Rectal smooth muscle tissue (tissue), 1 donor: ENCODE data around the gene ALOX12B.
"Not testable (repeated sequence)": the region's sequence is repeated elsewhere in the genome, so short reads cannot be mapped to it uniquely, and the experiment has no call there.

ENCODE experiments used
- H3K27ac ChIP-seq: one replicate; pipeline ENCODE4 v1.7.0; 2013; ENCODE audit warnings: low read depth, low read length, inconsistent platforms
- H3K27me3 ChIP-seq: one replicate; pipeline ENCODE4 v1.7.0; 2013; ENCODE audit warnings: low read length; ENCODE audit not compliant: control insufficient read depth, insufficient read depth
- H3K36me3 ChIP-seq: one replicate; pipeline ENCODE4 v1.7.0; 2013; ENCODE audit warnings: low read length; ENCODE audit not compliant: control insufficient read depth, insufficient read depth
- H3K4me1 ChIP-seq: one replicate; pipeline ENCODE4 v1.7.0; 2013; ENCODE audit warnings: low read length; ENCODE audit not compliant: control insufficient read depth, insufficient read depth
- H3K4me3 ChIP-seq: one replicate; pipeline ENCODE4 v1.7.0; 2013; ENCODE audit warnings: low read length
- H3K9ac ChIP-seq: one replicate; pipeline ENCODE4 v1.7.0; 2013; ENCODE audit warnings: low read length

Gene ALOX12B

DNA sequence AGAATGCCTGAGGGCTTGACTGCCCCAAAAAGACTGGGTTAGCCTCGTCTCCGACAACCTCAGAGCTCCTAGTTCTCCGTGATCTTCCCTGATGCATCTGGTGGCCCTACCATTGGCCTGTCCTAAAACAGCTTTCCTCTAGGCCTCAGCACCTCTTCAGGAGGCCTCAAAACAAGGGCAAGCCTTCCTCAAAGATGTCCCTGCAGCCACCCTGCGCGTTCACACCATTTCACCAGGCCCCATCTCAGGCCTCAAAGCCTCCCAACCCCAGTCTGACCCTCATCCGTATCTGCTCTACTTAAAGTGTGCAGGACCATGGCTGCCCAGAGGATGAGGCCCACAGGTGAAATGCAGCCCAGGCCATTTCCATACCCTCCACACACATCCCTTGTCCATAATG lies 23.4 kb upstream of the ALOX12B start:
- H3K27me3 ChIP-seq, result peaks cover 31% of the 10 kb centered on the region
- H3K36me3 ChIP-seq, result no peaks in the 10 kb centered on the region
- no peak overlapping the region for H3K9ac ChIP-seq
- no peak overlapping the region for H3K27ac ChIP-seq
- no peak overlapping the region for H3K4me3 ChIP-seq
- no peaks in the 10 kb centered on the region for H3K4me1 ChIP-seq

DNA sequence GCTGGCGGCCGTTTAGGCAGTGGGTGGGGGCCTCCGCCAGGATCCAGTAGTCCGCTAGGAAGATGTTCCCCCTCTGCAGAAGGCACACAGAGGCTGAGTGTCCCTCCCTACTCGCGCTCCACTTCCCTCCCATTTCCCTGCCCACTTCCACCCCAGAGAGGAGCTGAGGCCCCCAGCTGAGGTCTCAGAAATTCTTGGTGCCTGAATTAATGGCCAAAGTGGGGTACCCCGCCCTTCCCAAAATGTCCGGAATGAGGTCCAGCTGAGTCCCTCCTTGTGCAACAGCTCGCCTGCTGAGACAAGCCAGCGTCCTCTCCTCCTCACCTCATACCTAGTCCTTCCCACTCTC lies 22.9 kb upstream of the ALOX12B start:
- H3K36me3 ChIP-seq, result no peaks in the 10 kb centered on the region
- no peaks in the 10 kb centered on the region for H3K4me1 ChIP-seq
- H3K27me3 ChIP-seq, result peaks cover 31% of the 10 kb centered on the region
- H3K27ac ChIP-seq, result no peak overlapping the region
- peak overlapping the region; percentile 53 for H3K4me3 ChIP-seq
- no peak overlapping the region for H3K9ac ChIP-seq

DNA sequence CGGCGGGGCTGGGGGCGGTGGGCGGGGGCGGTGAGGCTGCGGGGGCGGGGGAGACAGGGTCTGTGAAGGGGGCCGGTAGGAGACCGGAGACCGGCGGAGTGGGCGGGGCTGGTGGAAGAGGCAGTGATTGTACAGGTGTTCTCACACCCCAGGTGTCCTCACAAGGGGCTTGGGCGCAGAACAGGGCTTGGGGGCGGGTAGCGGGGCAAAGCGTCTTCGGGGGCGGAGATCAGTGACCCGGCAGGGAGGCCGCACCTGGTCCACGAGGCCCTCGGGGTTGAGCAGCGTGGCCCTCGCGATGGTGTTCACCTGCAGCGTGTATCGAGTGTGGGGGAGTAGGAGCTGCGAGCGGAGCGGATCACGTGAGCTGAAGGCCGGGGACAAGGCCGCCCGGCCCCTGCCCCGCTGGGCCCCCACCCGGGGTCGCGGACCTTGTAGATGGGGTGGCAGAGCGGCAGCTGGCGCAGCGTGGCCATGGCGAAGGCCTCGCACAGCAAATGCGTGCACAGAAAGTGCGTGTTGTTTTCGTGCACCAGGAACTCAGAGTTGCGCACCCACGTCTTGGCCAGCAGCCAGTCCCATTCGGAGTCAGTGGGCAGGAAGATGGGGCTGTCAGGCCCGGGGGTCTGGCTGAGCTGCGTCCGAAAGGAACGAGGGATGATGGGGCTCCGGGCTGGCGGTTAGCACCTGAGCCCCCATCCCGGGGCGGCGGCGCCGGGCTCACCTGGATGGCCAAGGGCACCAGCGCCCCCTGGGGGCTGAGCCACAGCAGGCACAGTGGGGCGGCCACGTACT lies 22.3 kb upstream of the ALOX12B start:
- no peaks in the 10 kb centered on the region for H3K36me3 ChIP-seq
- H3K27me3 ChIP-seq, result peaks cover 31% of the 10 kb centered on the region
- peak overlapping the region; percentile 53 for H3K4me3 ChIP-seq
- no peak overlapping the region for H3K27ac ChIP-seq
- H3K4me1 ChIP-seq, result no peaks in the 10 kb centered on the region
- H3K9ac ChIP-seq, result no peak overlapping the region

DNA sequence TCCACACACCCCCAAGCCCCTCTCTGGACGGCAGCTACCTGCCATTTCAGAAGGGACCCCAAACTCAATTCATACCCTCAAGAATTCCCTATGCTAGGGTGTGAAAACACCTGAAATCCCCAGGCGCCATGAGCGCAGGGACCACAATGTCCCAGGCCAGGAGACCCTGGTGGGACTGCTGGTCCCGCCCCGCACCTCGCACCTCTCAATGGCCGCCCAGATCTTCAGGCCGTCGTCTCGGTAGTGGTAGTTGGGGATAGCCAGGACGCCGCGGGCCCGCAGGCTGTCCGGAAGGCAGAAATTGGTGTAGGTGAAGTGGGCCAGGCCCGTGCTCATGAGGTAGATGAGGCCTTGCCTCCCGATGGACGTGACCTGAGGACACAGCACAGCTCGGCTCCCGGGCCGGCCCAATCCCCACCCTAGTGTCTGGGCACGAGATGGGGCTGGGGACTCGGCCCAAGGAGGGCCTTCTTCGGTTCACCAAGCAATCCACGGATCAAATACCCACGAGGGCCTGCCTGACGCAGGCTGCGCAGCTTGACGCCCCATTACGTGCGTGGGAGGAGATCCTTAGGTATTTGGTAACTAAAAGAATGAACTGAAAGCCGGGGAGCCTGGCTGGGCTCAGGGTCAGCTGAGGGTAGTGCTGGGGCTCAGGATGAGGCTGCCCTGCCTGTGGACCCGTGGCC lies 21.6 kb upstream of the ALOX12B start:
- Histone ChIP-seq H3K4me1 (no peaks in the 10 kb centered on the region), H3K27me3 (peaks cover 24% of the 10 kb centered on the region), H3K9ac (no peak overlapping the region), H3K27ac (no peak overlapping the region), H3K36me3 (no peaks in the 10 kb centered on the region), H3K4me3 (no peak overlapping the region)

DNA sequence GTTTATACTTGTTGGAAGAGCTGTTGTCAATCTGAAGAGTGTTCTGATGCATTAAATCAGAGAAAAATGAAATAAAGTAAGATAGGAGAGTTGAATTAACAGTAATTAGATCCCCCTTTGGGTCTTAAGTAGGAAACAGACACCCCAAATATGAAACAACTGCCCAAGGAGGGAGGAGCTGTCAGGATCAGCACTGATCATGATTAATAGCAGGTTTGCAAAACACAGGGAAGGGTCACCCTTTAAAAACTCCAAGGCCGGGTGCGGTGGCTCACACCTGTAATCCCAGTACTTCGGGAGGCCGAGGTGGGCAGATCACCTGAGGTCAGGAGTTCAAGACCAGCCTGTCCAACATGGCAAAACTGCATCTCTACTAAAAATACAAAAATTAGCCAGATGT lies 19.5 kb upstream of the ALOX12B start:
- not testable (repeated sequence) for H3K27ac ChIP-seq, H3K4me1 ChIP-seq, H3K4me3 ChIP-seq, H3K36me3 ChIP-seq, H3K9ac ChIP-seq
- peaks cover 21% of the 10 kb centered on the region for H3K27me3 ChIP-seq

DNA sequence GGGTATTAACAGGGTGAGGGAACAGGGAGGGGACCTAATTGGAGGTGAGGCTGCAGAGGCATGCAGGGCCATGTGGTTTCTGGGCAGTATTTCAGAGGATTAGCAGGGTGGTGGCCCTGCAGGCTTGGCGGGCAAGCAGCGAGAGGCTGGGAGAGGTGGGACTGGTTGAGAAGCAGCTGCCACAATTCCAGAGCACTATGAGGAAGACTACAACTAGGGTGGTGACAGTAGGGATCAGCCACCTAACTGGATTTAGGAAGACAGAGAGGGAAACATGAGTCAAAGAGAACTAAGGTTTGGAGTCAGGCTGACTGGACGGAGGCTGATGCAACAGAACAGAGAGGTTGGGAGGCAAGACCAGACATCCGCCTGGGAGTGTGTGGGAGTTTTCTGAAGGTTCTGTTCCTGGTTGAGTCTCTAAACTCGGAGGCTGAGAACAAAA lies 18.5 kb upstream of the ALOX12B start:
- Histone ChIP-seq H3K27ac (no peak overlapping the region), H3K9ac (no peak overlapping the region), H3K4me3 (no peak overlapping the region), H3K36me3 (no peaks in the 10 kb centered on the region), H3K27me3 (peaks cover 16% of the 10 kb centered on the region), H3K4me1 (no peaks in the 10 kb centered on the region)

DNA sequence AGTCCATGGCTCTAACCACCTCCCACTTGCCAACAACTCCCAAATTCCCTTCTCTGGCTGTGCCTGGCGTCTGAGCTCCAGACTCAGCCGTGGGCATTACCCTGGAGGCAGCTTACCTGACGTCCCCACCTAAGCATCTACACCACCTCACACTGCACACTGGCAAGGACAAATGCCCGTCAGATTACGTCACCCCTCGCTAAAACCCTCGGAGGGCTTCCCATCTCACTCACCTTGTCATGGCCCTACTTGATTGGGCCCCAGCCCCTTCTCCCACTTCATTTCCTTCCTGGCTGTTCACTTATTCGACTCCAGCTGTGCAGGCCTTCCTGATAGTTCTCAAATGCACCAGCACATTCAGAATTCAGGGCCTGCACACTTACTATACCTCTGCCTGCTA lies 17.4 kb upstream of the ALOX12B start:
- no peak overlapping the region for H3K4me3 ChIP-seq
- no peaks in the 10 kb centered on the region for H3K4me1 ChIP-seq
- no peaks in the 10 kb centered on the region for H3K36me3 ChIP-seq
- peaks cover 8% of the 10 kb centered on the region for H3K27me3 ChIP-seq
- no peak overlapping the region for H3K9ac ChIP-seq
- H3K27ac ChIP-seq, result no peak overlapping the region

DNA sequence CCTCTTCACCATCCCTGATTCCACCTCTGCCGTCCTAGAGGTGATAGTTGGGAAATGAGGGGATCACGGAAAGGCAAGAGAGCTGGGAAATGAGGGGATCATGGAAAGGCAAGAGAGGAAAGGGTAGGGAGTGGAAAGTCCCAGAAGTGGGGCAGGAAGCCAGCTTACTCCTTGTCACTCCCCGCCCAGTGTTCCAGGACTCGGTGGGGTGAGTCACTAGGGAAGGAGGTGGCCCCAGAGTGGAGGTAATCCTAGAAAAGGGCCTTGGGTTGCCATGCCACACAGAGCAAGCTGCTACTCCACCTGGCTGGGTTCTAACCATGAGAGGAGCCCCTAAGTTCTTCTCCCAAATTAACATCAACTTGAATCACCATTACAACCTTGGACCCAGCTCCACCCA lies 16.0 kb upstream of the ALOX12B start:
- Histone ChIP-seq H3K36me3 (no peaks in the 10 kb centered on the region), H3K4me1 (no peaks in the 10 kb centered on the region), H3K4me3 (no peak overlapping the region), H3K9ac (no peak overlapping the region), H3K27ac (no peak overlapping the region), H3K27me3 (no peaks in the 10 kb centered on the region)

DNA sequence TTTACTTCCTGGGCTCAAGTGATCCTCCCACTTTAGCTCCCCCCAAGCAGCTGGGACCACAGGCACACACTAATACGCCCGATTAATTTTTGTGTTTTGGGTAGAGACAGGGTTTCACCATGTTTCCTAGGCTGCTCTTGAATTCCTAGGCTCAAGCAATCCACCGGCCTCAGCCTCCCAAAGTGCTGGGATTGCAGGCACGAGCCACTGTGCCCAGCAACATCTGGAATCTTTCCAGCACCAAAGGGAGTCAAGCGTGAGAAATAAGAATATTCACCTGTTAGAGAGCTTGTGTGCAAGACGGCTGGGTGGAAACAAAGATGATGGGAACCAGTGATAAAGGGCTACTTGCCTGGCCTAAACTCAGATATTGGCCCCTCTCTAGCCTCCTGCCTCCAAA lies 14.2 kb upstream of the ALOX12B start:
- Histone ChIP-seq H3K4me3 (no peak overlapping the region), H3K27me3 (no peaks in the 10 kb centered on the region), H3K27ac (no peak overlapping the region), H3K4me1 (no peaks in the 10 kb centered on the region), H3K36me3 (no peaks in the 10 kb centered on the region), H3K9ac (no peak overlapping the region)

DNA sequence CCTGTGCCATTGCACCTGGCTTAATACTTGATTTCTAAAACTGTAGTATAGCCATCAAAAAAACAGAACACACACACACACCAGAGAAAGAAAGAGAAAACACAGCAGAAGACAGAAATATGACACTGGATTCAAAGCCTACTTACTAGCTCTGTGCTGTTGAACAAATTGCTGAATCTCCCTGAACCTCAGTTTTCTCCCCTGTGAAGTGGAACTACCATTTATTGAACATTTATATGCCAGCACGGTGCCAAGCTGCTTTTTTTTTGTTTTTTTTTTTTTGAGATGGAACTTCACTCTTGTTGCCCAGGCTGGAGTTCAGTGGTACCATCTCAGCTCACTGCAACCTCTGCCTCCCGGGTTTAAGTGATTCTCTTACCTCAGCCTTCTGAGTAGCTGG lies 13.2 kb upstream of the ALOX12B start:
- H3K27ac ChIP-seq, result no peak overlapping the region
- no peak overlapping the region for H3K4me3 ChIP-seq
- no peaks in the 10 kb centered on the region for H3K27me3 ChIP-seq
- no peak overlapping the region for H3K9ac ChIP-seq
- H3K36me3 ChIP-seq, result no peaks in the 10 kb centered on the region
- H3K4me1 ChIP-seq, result no peaks in the 10 kb centered on the region

DNA sequence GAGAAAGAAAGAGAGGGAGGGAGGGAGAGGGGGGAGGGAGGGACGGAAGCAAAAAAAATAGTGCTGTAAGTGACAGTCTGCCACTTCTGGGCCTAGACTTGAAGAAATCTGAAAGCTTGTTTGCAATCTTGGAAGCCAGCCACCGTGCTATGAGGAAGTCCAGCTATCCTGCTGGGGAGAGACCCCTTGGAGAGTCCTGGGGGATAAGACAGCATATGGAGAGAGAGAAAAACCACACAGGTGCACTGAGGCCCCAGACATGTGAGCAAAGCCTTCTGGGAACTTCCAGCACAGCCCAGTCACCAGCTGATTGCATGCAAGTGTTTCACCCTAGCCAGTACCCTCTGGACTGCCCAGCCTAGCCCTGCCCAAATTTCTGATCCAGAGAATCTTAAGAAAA lies 12.6 kb upstream of the ALOX12B start:
- H3K4me1 ChIP-seq, result no peaks in the 10 kb centered on the region
- no peaks in the 10 kb centered on the region for H3K27me3 ChIP-seq
- no peak overlapping the region for H3K27ac ChIP-seq
- no peaks in the 10 kb centered on the region for H3K36me3 ChIP-seq
- H3K4me3 ChIP-seq, result no peak overlapping the region
- H3K9ac ChIP-seq, result no peak overlapping the region

DNA sequence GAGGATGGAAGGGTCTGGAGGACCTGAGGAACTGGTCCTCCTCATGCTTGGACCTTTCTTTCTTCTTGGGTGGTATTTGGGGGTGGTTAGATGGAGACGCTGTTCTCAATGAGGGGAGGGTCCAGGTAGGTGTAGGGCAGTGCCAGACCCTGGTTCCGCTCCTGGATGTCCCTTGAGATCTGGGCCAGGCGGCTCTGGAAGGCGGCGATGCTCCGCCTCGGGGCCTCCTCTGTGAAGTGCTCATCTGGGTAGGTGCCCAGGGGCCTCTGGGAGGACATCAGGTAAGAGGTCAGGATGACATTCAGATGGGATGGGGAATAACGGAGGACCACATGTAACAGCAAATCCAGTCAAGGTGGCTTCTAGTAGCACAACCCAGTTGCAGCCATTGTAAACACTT lies 9.0 kb upstream of the ALOX12B start:
- Histone ChIP-seq H3K4me3 (no peak overlapping the region), H3K4me1 (no peaks in the 10 kb centered on the region), H3K27ac (no peak overlapping the region), H3K9ac (no peak overlapping the region), H3K27me3 (peaks cover 3% of the 10 kb centered on the region), H3K36me3 (no peaks in the 10 kb centered on the region)

DNA sequence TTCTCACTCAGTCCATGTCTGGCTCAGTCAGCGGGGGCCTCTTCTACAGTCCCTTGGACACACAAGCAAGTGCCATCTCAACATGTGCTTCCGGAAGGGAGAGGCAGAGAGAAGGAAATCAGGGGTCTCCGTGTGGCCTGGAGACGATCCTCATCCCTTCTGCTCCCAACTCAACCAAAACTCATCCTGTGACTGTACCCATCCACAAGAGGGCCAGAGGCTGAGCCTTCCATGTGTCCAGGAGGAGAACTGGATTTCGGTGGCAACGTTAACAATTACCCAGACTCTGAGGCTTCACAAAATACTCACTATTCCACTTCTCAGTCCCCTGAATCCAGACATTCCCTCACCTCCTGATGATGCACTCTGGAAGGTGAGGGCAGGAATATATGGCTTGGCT lies 7.8 kb upstream of the ALOX12B start:
- Histone ChIP-seq H3K4me1 (no peaks in the 10 kb centered on the region), H3K27ac (no peak overlapping the region), H3K9ac (no peak overlapping the region), H3K27me3 (peaks cover 3% of the 10 kb centered on the region), H3K36me3 (no peaks in the 10 kb centered on the region), H3K4me3 (no peak overlapping the region)
